Superior temporal gyrus (tissue), 1 donor: ENCODE results near the gene TMEM161B.
"Not testable (repeated sequence)": the region's sequence is repeated elsewhere in the genome, so short reads cannot be mapped to it uniquely, and the experiment has no call there.

Experiments
- DNase-seq: peaks from one replicate; pipeline ENCODE4 v3.0.0-alpha.2; 2016; ENCODE audit errors: extremely low spot score

The TMEM161B gene

DNA sequence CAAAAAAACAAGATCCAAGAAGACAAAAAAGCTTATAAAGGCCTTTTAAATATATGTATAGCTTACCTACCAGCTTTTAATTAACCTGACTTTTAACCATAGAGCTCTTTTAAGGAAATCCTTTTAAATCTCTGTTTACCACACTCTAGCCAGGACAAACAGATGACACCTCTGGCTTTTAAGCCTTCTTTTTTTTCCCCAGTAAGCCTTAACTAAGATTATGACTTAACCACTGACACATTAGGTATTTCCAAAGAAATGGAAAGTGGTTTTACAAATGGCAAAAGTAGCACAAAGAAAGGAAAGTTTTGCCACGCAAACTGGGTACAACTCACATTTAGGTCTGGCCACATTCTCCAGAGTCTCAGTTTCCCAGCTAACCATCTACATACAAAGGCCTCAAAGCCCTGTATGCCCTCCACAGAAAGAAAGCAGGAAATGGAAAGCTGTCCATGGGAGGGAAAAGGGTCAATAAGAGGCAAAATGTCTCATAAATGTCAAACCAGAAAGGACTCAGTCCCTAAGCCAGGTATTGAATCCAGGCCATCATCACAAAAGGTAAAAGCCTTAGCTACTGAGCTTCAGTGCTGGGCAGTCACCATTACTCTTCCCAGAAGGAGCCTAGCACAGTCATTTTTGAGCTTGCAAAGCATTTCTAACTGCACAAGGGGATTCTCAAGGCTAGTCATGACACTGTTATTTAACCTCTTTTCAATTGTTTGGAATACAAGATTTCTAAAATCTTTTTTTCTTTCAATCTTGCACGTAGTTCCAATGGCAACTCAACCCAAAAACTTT lies 19.7 kb downstream of the TMEM161B start:
- DNase-seq: no peak

DNA sequence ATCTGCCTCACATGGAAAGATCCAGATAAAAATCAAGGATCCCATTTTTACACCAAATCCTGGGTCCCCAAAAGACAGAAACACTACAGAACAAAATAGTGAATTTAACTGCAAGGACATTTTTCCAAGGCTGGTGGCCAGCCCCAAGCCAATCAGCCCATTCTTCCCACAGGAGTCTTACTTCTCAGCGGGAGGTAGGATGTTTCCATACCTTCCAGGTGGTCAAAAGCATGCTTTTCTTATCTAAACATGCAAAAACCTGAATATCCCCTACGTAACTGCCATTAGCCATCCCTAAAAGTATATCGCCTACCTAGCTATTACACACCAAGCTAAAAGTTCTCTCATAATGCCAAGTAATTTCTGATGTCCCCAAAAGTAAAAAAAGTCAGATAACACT lies 20.6 kb downstream of the TMEM161B start:
- DNase-seq: no peak

DNA sequence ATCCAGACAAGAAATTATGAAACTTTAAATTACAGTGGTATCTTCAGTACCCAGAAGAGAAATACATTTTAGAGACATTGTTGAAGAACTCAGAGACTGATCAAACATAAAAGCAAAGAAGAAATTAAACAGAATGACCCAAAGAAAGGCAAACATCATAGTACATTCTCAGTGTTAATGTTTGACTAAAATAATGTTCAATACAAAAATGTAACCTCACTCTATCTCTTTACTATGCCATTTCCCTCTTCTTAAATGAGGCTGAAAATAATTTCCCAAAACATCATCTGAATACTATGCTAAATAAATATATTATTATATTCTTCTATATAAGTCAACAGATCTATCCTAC lies 22.8 kb downstream of the TMEM161B start:
- no peak for DNase-seq

DNA sequence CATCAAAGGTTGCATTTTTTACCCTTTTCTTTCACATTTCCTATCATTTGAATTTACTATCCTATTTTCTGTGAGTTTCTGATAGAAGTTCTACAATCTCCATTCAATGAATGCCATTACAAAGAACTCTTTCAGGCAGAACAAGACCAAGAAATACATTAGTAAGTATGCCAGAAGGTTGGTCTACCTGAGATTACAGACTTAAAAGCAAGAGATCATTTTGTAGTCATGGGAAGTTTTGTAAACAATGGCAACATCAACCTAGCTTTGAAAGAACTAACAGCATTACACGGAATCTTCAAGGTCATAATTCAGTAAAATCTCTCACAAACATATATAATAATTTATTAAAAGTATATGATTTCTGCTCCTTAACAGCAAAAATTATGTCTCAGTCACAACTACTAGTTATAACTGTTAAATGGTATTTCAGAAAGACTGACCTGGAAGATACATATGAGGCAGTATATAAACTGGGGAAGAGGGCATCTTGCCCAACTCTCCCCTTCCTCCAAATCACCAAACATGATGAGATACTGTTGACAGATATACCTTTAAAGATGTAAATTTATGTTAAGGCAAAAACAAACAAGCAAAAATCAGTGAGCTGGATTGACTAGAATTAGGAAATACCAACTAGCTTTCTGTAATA lies 23.3 kb downstream of the TMEM161B start:
- no peak for DNase-seq

DNA sequence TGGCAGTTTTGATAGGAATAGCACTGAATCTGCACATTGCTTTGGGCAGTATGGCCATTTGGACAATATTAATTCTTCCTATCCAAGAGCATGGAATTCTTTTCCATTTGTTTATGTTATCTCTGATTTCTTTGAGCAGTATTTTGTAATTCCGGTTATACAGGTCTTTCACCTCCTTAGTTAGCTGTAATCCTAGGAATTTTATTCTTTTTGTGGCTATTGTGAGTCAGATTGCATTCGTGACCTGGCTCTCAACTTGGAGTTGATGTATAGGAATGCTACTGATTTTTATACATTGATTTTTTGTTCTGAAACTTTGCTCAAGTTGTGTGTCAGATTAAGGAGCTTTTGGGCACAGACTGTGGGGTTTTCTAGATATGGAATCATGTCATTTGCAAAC lies 24.0 kb downstream of the TMEM161B start:
- no peak for DNase-seq

DNA sequence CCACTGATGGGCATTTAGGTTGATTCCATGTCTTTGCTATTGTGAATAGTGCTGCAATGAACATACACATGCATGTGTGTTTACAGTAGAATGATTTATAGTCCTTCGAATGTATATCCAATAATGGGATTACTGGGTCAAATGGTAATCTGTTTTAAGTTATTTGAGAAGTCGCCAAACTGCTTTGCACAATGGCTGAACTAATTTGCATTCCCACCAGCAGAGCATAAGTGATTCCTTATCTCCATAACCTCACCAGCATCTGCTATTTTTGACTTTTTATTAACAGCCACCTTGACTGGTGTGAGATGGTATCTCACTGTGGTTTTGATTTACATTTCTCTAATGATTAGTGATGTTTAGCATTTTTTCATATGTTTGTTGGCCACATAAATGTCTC lies 25.2 kb downstream of the TMEM161B start:
- not testable (repeated sequence) for DNase-seq

DNA sequence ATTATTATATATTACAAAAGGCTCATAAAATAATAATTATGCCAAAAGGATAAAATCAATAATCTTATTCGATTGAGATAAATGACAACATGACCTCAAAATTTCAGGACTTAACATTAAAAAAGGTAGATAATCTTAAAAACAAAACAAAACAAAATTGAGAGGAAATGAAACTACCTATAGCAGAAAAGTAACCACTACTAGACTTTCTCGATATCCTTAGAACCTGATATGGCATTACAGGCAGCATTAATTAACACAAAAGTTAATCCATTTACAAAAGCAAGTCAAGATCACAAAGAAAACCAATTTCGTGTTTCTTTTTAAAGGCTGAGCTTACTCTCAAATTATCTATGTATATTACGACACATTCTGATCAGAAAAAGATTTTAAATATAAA lies 29.9 kb downstream of the TMEM161B start:
- no peak for DNase-seq

DNA sequence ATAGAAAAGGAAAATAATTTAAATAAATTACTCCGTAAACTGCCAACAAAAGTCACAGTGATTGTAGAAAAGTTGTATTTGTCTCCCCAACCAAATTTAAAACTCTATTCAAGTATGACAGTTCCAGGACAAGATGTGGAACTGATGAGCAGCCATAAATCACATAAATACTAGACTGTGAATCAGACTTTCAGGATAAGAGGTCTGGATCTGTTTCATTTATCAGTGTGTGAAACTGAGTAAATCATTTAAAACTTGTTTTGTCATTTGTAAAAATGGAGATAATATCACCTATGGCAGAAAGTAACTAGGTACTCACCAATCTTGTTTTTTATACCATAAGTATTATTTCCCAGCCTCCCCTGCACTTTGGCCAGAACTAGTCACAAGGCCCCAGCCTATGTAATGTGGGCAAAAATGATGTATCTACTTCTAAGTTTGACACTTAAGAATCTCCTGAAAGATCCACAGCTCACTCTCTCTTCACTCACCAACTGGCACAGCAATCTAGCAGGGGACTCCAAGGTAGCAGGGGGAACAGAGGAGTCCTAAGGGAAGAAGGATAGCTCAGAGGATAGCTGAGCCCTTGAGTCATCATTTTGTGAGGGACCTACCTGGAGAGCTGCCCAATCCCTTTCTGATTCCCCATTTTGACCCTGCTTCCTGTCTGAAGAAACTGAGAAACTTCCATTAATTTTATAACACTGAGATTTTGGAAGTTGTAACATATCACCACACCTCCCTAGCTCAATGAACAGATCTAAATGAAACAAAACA lies 31.6 kb downstream of the TMEM161B start:
- no peak for DNase-seq

DNA sequence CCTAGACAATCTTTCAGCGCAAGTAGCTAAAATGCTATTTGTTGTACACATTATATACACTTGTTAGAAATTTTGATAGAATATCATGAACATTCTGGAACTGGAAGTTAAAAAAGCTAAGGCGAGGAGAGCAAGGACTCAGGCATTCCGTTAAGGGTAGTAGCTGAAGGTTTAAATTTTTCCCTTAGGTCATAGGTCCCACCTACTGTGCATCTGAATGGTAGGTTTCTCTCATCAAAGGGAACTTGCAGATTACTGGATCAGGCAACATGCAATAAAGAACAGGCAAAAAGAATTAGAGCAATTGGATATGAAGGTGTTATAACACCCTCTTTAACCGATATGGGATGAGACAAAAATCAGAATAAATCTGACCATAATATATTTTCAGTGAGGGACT lies 32.8 kb downstream of the TMEM161B start:
- DNase-seq: no peak

DNA sequence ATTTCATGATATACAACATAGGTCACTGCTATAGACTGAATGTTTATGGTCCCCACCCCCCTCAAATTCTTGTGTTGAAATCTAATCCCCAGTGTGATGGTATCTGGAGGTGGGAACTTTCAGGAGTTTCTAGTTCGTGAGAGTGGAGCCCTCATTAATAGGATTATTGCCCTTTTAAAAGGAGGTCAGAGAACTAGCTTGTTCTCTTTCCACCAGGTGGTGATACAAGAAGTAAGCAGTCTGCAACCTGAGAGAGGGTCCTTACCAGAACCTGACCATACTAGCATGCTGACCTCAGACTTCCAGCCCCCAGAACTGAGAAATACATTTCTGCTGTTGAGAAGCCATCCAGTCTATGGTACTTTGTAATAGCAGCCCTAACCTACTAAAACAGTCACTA lies 33.3 kb downstream of the TMEM161B start:
- no peak for DNase-seq

DNA sequence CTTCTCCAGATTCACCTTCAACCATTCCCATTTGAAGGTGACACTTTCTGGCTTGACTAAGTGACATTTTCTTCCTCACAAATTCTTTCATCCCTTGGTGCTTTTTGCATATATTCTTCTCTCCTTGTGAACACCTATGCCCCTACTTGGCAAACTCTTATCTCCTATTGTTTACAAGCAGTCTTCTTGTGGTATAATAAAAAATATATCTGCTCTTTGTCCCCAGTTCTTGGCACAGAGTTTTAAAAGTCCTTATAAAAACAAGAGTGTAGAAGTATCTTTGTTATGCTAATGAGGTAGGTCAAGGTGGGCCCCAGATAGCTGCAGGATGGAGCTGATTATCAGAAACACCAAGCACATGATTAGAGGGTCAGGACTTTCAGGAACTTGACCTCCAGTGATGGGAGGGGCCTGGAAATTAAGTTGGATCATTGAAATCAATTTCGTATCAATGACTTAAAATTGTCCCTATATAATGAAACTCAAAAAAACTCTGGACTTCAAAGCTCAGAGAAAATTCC lies 38.0 kb downstream of the TMEM161B start:
- no peak for DNase-seq

DNA sequence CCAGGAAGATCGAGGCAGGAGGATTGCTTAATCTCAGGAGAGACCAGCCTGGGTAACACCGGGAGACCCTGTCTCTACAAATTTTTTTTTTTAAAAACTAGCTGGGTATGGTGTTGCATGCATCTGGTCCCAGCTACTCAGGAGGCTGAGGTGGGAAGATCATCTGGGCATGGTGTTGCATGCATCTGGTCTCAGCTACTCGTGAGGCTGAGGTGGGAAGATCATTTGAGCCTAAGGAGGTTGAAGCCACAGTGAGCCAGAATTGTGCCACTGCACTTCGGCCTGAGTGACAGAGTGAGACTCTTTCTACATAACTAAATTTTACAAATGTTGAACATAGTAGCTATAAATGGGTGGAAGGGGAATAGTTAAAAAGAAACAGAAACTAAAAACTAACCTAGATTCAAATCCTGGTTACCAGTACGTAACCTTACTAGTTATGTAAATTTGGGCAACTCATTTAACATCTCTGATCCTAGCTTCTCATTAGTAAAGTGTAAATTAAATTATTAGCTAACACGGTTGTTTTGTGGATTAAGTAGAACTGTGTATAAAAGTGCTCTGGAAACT lies 41.7 kb downstream of the TMEM161B start:
- no peak for DNase-seq

DNA sequence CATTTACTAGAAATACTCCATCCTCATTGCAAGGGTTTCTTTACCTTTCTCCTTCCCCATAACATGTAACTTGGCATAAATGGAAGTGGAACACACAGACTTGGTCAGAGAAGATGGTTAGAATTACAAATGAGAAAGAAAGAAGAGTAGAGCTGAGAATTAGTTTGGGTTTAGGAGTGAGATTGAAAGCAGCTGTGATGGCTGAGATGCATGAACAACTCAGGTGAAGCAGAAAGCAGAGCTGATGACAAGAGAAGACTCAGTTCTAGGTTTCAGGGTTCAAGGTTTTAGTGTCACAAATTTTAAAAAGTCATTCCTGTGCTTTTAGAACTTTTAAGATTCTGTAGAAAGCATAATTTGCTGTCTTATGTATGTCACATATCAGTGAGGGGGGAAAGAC lies 54.0 kb downstream of the TMEM161B start:
- no peak for DNase-seq

DNA sequence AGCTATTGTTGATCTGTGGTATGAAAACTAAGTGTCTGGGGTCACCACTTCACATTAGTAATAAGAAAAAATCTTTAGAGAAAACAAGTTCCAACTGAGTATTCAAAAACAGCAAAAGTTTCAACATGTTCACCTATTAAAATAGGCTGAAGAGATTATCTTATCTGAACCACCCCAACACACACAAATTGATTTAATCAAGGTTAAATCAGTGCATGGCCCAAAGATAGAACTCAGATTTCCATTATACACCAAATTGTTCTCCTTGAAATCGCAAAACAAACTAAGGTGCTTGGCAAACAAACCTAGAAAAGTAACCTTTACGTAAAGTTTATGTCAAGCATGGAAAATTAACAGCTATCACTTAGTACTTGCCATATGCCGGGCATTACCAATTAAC lies 61.1 kb downstream of the TMEM161B start:
- no peak for DNase-seq

DNA sequence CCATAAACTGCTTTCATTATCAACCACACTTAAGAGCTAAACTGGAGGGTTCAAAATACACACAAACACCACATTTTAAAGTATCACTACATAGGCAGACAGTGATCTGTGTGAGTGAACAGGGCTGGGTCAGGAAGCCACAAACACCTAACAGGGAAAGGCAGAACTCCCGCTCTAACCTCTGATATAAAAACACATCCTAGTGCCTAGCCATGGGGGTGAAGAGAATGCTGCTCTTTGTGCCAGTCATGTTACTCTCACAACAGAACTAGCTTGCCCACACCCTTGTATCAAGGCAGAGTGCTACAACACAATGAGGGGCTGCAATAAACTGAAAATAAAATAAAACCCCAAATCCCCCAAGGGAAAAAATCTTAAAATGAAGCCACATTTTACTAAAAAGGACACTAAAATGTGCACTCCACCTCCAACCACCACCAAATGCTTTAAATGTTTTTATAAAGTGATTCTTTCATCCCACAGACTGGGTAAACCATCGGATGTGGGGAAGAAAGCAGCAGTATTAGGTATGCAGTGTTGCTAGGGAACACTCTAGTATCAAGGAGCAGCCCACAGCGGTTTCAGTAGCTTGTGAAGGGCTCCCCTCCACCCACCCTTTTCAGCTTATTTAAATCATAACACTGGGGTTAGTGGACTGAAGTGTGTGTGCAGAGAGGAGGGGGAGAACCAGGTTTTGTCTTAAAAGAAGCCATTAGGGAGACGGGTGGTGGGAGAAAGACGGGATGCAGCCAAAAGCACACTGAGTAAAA lies 64.5 kb downstream of the TMEM161B start:
- DNase-seq: no peak

DNA sequence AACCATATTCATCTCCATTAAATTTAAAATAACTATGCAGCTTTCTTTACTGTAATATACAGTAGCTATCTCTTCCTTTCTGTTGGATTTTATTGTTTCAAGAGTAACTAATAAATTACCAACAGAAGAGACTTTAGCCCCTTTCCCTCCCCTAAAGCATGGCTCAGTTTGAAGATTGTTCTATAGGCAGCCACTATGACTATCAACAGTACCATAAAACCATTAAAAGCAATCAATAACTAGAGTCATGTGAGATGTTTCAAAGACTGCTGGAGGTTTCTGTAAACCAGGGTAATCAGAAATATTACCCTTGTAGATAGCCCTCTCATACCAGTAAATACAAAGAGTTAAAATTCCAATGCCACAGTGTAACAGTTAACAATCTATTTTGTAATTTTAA lies 73.0 kb downstream of the TMEM161B start:
- DNase-seq: no peak

DNA sequence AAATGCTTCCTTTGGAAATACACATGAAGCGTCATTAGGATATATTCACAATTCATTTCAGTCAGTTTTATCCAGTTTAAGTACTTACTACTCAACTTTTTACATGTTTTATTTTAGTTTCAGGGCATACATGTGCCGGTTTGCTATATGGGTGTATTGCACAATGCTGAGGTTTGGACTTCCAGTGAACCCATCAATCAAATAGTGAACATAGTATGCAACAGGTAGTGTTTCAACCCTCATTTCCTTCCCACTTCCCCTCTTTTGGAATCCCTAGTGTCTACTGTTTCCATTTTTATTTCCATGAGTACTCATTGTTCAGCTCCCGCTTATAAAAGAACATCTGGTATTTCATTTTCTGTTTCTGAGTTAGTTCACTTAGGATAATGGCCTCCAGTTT lies 74.7 kb downstream of the TMEM161B start:
- DNase-seq: no peak

DNA sequence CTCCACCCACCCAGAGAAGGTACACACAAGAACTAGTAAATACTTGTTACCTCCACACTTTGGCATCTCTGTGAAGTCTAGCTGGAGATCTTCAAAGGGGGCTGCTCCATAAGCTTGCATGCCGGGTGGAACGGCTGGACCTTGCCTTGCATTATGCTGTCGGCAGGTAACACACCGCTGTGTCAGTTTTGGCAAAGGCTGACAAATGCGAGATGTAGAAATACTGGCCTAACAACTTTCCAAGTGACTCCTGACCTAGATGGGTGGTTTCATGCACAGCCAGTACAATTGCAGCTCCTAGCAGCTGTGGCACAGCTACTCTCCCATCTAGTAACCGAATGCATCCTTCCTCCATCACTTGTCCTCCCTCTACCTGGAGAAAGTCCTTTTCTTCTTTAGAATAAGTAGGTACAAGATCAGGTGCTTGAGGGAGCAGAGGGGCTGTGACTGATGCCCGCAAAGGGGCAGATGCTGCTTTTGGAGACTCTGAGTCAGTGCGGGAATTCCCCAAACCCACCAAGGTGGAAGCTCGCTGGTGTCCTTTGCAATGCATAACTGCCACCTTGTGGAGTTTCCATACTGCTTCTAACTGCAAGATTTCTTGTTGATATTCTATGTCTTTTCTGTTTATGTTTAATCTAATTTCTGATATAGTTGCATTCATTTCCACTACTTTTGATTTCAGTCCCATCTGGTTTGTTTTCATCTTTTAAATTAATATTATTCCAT lies 78.4 kb downstream of the TMEM161B start:
- DNase-seq: peak; percentile 83

DNA sequence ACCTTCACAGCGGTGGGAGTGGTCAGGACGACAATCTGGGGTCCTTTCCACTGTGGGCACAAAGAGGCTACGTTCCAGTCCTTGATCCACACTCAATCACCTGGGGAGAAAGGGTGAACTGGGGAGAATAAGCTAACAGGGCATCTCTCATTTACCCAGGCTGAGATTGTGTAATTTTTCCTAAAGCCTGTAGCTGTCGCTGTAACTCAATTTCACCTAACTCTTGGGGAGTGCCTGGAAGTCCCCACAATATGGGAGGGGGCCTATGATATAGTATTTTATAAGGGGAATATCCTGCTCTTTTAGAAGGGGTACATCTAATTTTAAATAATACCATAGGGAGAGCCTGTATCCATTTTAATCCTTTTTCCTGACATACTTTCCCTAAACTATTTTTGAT lies 79.2 kb downstream of the TMEM161B start:
- not testable (repeated sequence) for DNase-seq

DNA sequence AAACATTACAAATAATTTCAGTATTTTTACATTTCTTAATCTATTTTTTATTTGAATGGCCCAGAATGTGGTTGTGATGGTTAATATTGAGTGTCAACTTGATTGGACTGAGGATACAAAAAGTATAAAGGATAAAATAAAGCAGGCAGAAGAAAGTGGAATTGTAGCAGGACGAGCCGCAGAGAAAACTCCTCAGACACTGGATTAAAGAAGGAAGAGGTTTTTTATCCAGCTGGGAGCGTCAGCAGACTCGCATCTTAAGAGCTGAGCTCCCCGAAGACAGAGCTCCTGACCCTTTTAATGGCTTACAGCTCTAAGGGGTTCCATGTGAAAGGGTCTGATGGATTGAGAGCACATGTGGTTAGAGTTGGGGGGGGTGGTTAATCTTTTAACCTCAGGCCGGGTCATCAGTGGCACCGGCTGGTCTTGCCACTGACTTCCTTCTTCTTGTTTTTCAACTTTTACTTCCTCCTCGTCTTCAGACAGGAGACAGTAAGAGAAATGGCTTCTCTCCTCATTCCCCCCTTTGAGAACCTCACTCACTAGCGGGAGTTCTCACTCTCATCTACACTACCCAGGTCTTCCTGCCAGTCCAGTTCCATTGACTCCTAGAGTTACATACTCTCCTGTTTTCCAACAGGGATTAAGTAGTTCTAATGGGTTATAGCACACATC lies 80.0 kb downstream of the TMEM161B start:
- DNase-seq: no peak
